RPMI8226 (cell line): ENCODE measurements around the gene DUSP16.

Experiments used
- DNase-seq: peaks from one replicate; pipeline ENCODE4 v3.0.0-alpha.2; 2015

Gene DUSP16

DNA sequence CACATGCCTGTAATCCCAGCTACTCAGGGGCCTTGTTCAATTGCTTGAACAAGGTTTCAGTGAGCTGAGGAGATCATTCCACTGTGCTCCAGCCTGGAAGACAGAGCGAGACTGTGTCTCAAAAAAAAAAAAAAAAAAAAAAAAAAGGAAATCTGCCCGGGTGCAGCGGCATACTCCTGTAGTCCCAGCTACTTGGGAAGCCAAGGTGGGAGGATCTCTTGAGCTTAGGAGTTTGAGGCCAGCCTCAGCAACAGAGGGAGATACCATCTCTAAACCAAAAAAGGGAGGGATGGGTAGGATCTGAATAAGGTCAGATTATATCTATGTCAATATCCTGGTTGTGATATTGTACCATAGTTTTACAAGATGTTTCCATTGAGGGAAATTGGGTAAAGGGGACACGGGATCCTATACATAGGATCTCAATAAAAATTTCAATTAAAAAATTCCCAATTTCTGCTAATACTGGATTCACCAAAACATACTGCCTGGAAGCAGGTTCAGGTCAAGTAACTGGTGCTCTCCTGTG, 129.4 kb downstream of the DUSP16 start:
- DNase-seq = no peak

DNA sequence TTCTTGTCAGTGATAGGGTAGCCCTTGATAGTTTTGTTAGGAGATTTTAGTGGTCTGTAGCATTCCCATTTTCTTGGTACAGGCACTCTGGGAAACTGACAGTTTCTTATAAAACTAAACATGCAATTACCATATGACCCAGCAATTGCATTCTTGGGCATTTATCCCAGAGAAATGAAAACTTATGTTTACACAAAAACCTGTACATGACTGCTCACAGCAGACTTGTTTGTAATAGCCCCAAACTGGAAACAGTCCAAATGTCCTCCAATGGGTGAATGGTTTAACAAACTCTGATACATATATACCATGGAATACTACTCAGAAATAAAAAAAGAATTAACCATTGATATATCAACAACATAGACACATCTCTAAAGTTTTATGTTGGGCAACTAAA, 130.3 kb downstream of the DUSP16 start:
- no peak for DNase-seq

DNA sequence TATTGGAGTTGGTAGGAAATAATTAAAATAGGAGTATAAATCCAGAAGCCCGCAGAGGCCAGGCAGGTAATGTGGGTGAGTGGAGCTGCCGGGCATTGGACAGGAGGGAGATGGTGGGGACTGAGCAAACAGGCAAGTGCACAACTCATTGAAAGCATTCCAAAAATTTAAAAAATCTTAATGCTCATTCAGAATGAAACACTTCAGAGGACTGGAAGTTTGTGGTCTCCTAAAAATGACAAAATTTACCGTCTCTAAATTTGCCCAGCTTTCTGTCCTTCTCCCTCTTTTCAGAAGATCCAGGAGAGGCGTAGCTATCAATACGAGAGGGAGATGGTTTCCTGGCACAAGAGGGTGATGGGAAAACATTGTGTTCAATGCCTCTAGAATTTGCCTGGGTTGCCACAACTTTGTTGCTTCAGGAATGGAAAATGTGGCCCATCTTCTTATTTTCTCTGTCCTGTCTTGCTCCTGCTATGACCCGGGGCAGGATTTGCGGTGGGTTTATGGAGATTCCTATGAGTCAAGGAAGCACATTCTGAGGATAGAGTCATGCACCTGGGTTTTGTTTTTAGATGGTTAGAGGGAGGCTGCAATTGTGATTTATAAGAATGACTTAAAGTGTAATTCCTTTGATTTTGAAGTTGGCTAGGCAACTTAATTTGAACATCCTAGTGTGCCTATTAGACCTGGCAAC, 133.6 kb downstream of the DUSP16 start:
- DNase-seq = no peak

DNA sequence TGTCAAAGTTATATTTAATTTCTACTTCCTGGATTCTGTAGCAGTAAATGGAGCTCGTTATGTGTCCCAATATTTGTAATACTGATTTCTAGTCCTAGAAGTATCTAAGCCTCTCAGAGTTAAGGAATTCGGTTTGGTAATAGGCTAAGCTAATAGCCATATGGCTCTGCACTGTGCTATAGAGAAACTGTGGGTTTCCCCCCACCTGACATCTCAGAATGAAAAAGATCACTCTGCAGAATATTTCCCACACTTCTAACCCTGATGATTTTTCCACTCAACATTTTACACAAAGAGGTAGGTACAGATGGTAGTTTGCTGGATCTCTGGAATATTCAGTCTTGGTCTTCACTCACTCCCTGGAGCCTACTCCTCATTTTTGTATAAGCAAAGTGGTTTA, 134.6 kb downstream of the DUSP16 start:
- no peak for DNase-seq

DNA sequence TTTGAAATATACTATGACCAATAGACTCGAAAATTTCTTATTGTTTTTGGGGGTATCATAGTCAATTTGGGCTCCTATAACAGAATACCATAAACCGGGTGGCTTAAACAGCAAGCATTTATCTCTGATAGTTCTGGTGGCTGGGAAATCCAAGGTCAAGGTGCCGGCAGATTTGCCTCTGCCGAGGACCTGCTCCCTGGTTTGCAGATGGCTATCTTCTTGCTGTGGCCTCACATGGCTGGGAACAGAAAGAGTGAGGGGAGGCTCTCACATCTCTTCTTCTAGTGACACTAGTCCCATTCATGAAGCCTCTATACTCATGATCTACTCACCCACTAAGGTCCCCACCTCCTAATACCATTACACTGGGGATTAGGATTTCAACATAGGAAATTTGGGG, 135.1 kb downstream of the DUSP16 start:
- DNase-seq = no peak

DNA sequence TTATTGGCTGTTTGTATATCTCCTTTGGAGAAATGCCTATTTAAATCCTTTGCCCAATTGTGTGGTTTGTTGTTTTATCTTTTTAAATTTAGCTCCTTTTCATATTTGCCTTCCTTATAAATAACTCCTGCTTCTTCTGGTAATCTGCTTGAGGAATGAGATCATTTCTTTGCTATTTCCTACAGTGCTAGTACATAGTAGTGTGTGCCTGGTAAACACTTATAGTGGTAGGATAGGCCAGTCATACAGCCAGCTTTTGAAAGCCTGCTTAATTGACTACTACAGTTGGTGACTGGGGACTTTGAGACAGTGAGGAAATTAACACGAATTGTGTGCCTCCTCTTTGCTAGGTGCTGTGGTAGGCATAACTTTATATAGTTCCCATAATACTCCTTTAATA, 137.0 kb downstream of the DUSP16 start:
- no peak for DNase-seq

DNA sequence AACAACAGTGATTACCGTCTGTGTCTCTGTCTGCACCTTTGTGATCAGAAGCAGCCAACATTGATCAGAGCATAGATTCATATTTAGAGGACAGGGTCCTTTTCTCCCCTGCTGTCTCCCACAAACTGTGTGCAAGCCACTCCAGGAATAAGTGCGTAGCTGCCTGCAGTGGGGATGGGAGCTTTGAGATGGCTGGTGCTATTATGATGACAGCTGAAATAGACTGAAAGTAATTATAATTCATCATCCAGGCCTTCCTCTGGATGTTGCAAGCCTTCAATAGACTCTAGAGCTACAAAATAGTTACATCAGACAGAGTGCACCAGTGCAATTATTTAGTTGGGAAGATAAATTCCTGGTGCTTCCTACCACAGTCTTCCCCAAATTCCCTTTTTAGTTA, 137.7 kb downstream of the DUSP16 start:
- DNase-seq = no peak
